Measurements from ENCODE around the gene RALGAPA2. TPM values are rescaled to one million over a fixed set of nuclear protein-coding genes. Genes with fewer than 3 reads are reported as not detected.

Gene RALGAPA2
- total RNA-seq, 1 experiment from 2014 or later, result 10.8 TPM

- Histone ChIP-seq H3K27ac (ENCODE audit: low read depth, low read length) (no peak overlapping the region), H3K4me2 (ENCODE audit: low read length) (no peak overlapping the region), H3K36me3 (ENCODE audit: control insufficient read depth in 1 of 2, insufficient read depth in 2 of 2, low read length in 2 of 2) (no peaks in the 10 kb centered on the region), H3K4me3 (replicated peaks in 1 of 2; ENCODE audit: low read depth in 1 of 2, low read length in 2 of 2) (no peak overlapping the region), H3K9ac (ENCODE audit: low read length) (no peak overlapping the region), H4K20me1 (ENCODE audit: insufficient read depth) (no peaks in the 10 kb centered on the region), H3K27me3 (ENCODE audit: insufficient read depth, low read length) (peaks cover 19% of the 10 kb centered on the region), H3K9me2 (ENCODE audit: insufficient read depth) (no peaks in the 10 kb centered on the region), H3K9me3 (ENCODE audit: control insufficient read depth in 1 of 2, insufficient read depth in 1 of 2, low read depth in 1 of 2, low read length in 2 of 2) (no peaks in the 10 kb centered on the region), H2AFZ (ENCODE audit: low read depth, low read length, poor library complexity, severe bottlenecking) (no peak overlapping the region), H3K79me2 (ENCODE audit: insufficient read depth, low read length) (no peaks in the 10 kb centered on the region), H3K4me1 (ENCODE audit: control insufficient read depth in 1 of 2, insufficient read depth in 2 of 2, low read length in 2 of 2) (no peaks in the 10 kb centered on the region)
- ChIA-PET RAD21 (ENCODE audit: low non-redundant PET in 1 of 2, low total read pairs in 2 of 2, uncharacterized antibody in 2 of 2, unreplicated experiment in 2 of 2) (no interaction called here), POLR2A (no interaction called here), CTCF (no interaction called here)
- intact Hi-C loops (cut with micrococcal nuclease), result no loop called here
- no peak for ATAC-seq
- TF ChIP-seq POLR2A (IDR thresholded peaks at IDR 0.05; ENCODE audit: borderline replicate concordance, extremely low read depth, insufficient read depth, insufficient read length), result no peak
- no peak for TF ChIP-seq SP1 (IDR thresholded peaks at IDR 0.05; ENCODE audit: low read depth)
- TF ChIP-seq, protein P1, sequence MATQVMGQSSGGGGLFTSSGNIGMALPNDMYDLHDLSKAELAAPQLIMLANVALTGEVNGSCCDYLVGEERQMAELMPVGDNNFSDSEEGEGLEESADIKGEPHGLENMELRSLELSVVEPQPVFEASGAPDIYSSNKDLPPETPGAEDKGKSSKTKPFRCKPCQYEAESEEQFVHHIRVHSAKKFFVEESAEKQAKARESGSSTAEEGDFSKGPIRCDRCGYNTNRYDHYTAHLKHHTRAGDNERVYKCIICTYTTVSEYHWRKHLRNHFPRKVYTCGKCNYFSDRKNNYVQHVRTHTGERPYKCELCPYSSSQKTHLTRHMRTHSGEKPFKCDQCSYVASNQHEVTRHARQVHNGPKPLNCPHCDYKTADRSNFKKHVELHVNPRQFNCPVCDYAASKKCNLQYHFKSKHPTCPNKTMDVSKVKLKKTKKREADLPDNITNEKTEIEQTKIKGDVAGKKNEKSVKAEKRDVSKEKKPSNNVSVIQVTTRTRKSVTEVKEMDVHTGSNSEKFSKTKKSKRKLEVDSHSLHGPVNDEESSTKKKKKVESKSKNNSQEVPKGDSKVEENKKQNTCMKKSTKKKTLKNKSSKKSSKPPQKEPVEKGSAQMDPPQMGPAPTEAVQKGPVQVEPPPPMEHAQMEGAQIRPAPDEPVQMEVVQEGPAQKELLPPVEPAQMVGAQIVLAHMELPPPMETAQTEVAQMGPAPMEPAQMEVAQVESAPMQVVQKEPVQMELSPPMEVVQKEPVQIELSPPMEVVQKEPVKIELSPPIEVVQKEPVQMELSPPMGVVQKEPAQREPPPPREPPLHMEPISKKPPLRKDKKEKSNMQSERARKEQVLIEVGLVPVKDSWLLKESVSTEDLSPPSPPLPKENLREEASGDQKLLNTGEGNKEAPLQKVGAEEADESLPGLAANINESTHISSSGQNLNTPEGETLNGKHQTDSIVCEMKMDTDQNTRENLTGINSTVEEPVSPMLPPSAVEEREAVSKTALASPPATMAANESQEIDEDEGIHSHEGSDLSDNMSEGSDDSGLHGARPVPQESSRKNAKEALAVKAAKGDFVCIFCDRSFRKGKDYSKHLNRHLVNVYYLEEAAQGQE (IDR thresholded peaks at IDR 0.05; ENCODE audit: low read depth), result no peak
- no peak for TF ChIP-seq CEBPB (IDR thresholded peaks at IDR 0.05; ENCODE audit: low read depth)
- no peak for TF ChIP-seq RAD21 (IDR thresholded peaks at IDR 0.05; ENCODE audit: low read depth)
- no peak for TF ChIP-seq SIN3A (IDR thresholded peaks at IDR 0.05; ENCODE audit: low read depth)
- no peak for TF ChIP-seq EZH2phosphoT487 (IDR thresholded peaks at IDR 0.05; ENCODE audit: borderline replicate concordance)
- no TSS peak for BruUV-seq (replicated peaks)
- DNase-seq (ENCODE audit: low read depth, low spot score), result no peak
Observed at GRCh38 chr20:20362774-20363433, 349.5 kb downstream of the RALGAPA2 start.

All from HCT116 (cell line).